Upper lobe of left lung (tissue), 6 donors: ENCODE data around the gene ITPR2. TPM values are rescaled to one million over a fixed set of nuclear protein-coding genes. Genes with fewer than 3 reads are reported as not detected.
A peak's percentile ranks its signal among the peaks of the same experiment; 100 is the strongest.

Experiments
- ATAC-seq, 2 donors: fragments of 200-7000 bp; cut with Tn5 transposase; one replicate each; pipeline ENCODE4 v1.9.1; 2022; ENCODE audit warnings: mild to moderate bottlenecking in 2 of 2, moderate library complexity in 2 of 2; ENCODE audit not compliant: low FRiP score in 2 of 2
- DNase-seq, 2 donors: peaks; one replicate each; pipeline ENCODE4 v3.0.0-alpha.2; 2019 to 2020
- H3K27ac ChIP-seq, 4 donors: fragments of 200-600 bp; sonication (generic); one replicate each; pipeline ENCODE4 v1.5.1; 2016 to 2019
- H3K27me3 ChIP-seq, 4 donors: fragments of 200-600 bp; sonication (generic); one replicate each; pipeline ENCODE4 v1.5.1; 2017 to 2019
- H3K36me3 ChIP-seq, 4 donors: fragments of 200-600 bp; sonication (generic); one replicate each; pipeline ENCODE4 v1.5.1; 2016 to 2019
- H3K4me1 ChIP-seq, 4 donors: fragments of 200-600 bp; sonication (generic); one replicate each; pipeline ENCODE4 v1.5.1; 2018 to 2019
- H3K4me3 ChIP-seq, 4 donors: fragments of 200-600 bp; sonication (generic); one replicate each; pipeline ENCODE4 v1.5.1; 2017 to 2019; ENCODE audit warnings: mild to moderate bottlenecking in 2 of 4, moderate library complexity in 1 of 4
- H3K9me3 ChIP-seq, 4 donors: fragments of 200-600 bp; sonication (generic); one replicate each; pipeline ENCODE4 v1.5.1; 2018 to 2019
- EP300 ChIP-seq, 4 donors: sonication (generic); formaldehyde crosslinking; IDR thresholded peaks; one replicate each; pipeline ENCODE4 v1.5.1; 2017; ENCODE audit warnings: antibody characterized with exemption in 4 of 4, control low read depth in 2 of 4
- POLR2A ChIP-seq, 4 donors: fragments of 450-650 bp; IDR thresholded peaks; one replicate each; pipeline ENCODE4 v1.5.1; 2016 to 2017; ENCODE audit warnings: antibody characterized with exemption in 4 of 4, mild to moderate bottlenecking in 2 of 4
- POLR2AphosphoS5 ChIP-seq, 2 donors: sonication (generic); formaldehyde crosslinking; IDR thresholded peaks; one replicate each; pipeline ENCODE4 v1.5.1; 2017; ENCODE audit warnings: antibody characterized with exemption in 2 of 2
- WGBS, 2 donors: methylation state at CpG; one replicate each; pipeline ENCODE4 v1.1.5; 2017 to 2018; 5-methylcytosine and 5-hydroxymethylcytosine counted together
- total RNA-seq, 6 donors: library from RNA; depleted of rRNA in 4 of 6; stranded (reverse); fragments of >200 nt in 4 of 6; gene quantifications; one replicate each; pipeline versions ENCODE4 v1.1.0 to v1.2.1, GENCODE V29; 2016 to 2021
- TF ChIP-seq, protein P1 (sequence below), 6 experiments: fragments of 450-650 bp in 4 of 6; fragments of 200-600 bp in 2 of 6; sonication (generic) in 2 of 6; IDR thresholded peaks; one replicate each; pipeline ENCODE4 v1.5.1; 2016 to 2019; ENCODE audit warnings: antibody characterized with exemption in 6 of 6
- donor health status: DM: no; HTN: no; CAD: no; lungs with moderate emphysema.
- donor health status: DM: no; HTN: yes; CAD: no; lungs with severe emphysema.

ITPR2 gene
- total RNA-seq, 6 donors from 2014 or later = 35.5 to 115 (median 45.0) TPM

DNA sequence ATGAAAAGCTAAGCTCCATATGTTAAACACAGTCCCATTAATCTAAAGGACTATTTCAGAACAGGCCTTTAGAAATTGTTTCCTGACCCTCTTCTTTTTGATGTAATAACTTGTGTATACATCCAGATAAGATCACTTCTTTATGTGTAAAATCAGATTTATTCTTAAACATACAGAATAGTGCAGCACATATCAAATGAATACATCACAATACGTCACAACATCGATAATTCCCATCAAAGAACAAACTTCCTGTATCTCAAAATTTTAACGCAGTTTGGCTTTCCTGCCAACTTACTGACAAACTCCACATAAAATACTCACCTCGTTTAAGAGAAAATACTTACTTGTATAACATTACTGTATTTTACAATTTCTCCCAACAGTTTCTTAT is 108.7 kb downstream of the ITPR2 start:
- TF ChIP-seq, protein P1, sequence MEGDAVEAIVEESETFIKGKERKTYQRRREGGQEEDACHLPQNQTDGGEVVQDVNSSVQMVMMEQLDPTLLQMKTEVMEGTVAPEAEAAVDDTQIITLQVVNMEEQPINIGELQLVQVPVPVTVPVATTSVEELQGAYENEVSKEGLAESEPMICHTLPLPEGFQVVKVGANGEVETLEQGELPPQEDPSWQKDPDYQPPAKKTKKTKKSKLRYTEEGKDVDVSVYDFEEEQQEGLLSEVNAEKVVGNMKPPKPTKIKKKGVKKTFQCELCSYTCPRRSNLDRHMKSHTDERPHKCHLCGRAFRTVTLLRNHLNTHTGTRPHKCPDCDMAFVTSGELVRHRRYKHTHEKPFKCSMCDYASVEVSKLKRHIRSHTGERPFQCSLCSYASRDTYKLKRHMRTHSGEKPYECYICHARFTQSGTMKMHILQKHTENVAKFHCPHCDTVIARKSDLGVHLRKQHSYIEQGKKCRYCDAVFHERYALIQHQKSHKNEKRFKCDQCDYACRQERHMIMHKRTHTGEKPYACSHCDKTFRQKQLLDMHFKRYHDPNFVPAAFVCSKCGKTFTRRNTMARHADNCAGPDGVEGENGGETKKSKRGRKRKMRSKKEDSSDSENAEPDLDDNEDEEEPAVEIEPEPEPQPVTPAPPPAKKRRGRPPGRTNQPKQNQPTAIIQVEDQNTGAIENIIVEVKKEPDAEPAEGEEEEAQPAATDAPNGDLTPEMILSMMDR (IDR thresholded peaks at IDR 0.05) = no peak
- TF ChIP-seq POLR2AphosphoS5 (IDR thresholded peaks at IDR 0.05) = no peak
- no peak for TF ChIP-seq POLR2A (IDR thresholded peaks at IDR 0.05)
- no peak for TF ChIP-seq EP300 (IDR thresholded peaks at IDR 0.05)
- ATAC-seq = no peak
- peak overlapping the region in 1 of 4 donors; percentile 72 for H3K27ac ChIP-seq

DNA sequence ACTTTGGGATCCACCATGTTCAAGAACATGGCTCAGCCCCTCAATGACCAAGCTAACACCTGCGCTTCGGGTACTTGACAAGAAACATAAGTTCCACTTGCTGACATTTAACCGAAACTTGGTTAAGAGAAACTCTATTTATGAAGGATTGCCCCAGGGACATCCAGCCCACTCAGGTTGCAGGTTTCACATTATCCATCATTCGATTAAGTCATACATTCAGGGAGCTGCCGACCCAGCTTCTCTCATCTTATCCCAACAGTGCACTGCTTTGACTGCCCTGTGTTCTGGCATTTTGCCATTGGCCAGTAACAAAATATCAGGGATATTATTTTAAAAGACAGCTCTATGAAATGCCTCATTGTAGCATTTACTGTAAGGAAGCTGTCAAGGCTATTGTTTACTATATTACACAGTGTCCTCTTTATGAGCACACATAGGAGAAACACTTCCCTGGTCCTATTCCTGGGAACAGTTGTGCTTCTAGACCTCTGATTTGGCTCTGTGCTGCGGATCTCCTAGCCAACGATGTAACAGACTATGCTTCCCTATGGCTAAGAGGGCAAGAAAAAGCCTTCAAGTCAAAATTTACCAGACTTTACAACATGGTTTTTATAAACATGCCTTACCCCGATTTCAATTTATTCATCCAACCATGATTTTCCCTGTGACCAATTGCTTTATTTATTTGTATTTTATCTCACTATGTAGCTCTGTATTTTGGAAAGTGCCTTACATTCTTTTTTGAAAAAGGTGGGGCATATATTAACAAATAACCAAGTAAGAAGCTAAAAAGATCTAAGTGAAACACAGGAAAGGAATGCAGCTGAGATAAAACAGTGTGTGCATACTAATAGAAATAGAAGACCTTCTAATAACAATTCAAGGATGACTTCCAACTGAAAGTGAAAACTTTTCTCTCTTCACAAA is 109.3 kb downstream of the ITPR2 start:
- H3K27ac ChIP-seq = peak overlapping the region in 1 of 4 donors; percentile 72
- peak in 1 of 2 donors; percentile 72 for ATAC-seq

More for the DNA sequence above, 108.7 kb downstream of the ITPR2 start:
- Histone ChIP-seq H3K36me3 (peaks cover 0 to 6% (median 0%) of the 10 kb centered on the region in 4 donors), H3K9me3 (no peaks in the 10 kb centered on the region), H3K27me3 (no peaks in the 10 kb centered on the region), H3K4me1 (peaks cover 5 to 13% (median 6%) of the 10 kb centered on the region in 4 donors), H3K4me3 (no peak overlapping the region)
- no peak for DNase-seq
- WGBS, 2 donors = 59 to 61% methylated on average over 4 of the region's 4 CpGs

DNA sequence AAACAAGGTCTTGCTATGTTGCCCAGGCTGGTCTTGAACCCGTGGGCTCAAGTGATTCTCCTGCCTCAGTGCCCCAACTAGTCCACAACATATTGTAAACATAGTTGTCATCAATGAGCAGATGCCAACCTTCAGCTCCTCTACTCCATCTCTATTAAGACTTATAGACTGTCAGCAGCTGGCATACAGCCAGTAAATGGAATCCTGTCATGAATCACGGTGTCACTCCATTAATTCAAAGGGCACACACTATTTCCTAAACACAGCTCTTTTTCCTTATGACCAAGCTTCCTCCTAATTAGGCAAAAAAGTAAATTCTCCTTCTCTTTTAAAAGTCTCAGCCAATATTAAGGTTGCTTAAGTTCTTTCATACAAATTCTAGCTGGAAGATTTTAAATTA is 111.2 kb downstream of the ITPR2 start:
- 55 to 65% methylated on average over 2 of the region's 2 CpGs for WGBS, 2 donors
- Histone ChIP-seq H3K27ac (no peak overlapping the region), H3K4me1 (peaks cover 5 to 10% (median 6%) of the 10 kb centered on the region in 4 donors), H3K27me3 (no peaks in the 10 kb centered on the region), H3K4me3 (no peak overlapping the region), H3K36me3 (peaks cover 0 to 6% (median 0%) of the 10 kb centered on the region in 4 donors), H3K9me3 (no peaks in the 10 kb centered on the region)
- DNase-seq (no peak), ATAC-seq (no peak)
- no peak for TF ChIP-seq EP300 (IDR thresholded peaks at IDR 0.05)
- TF ChIP-seq, protein P1 (IDR thresholded peaks at IDR 0.05) = no peak
- TF ChIP-seq POLR2AphosphoS5 (IDR thresholded peaks at IDR 0.05) = no peak
- no peak for TF ChIP-seq POLR2A (IDR thresholded peaks at IDR 0.05)

More for the DNA sequence above, 109.3 kb downstream of the ITPR2 start:
- peaks cover 0 to 6% (median 0%) of the 10 kb centered on the region in 4 donors for H3K36me3 ChIP-seq
- no peaks in the 10 kb centered on the region for H3K27me3 ChIP-seq
- peaks cover 5 to 13% (median 6%) of the 10 kb centered on the region in 4 donors for H3K4me1 ChIP-seq
- no peak overlapping the region for H3K4me3 ChIP-seq
- no peaks in the 10 kb centered on the region for H3K9me3 ChIP-seq
- DNase-seq = no peak
- WGBS, 2 donors = 66 to 68% methylated on average over 8 of the region's 8 CpGs
- TF ChIP-seq, protein P1 (IDR thresholded peaks at IDR 0.05) = no peak
- TF ChIP-seq POLR2A (IDR thresholded peaks at IDR 0.05) (no peak), POLR2AphosphoS5 (IDR thresholded peaks at IDR 0.05) (no peak), EP300 (IDR thresholded peaks at IDR 0.05) (no peak)

DNA sequence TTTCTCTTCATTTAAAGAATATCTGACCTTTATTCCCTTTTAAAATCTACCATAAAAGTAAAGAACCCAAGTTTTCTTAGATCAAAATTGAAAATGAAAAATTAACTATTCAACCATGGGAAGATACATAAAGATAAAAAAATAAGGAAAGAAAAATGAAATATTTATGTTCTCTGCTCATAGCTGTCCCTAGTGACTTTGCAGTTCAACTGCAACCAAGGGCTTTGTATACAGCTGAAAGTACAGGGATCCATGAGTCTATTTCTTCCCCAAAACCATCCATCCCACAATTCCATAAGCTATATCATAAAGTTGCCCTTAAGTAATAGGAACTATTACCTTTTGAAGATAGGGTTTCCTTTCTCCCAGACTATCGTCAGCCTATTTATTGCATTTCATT is 113.1 kb downstream of the ITPR2 start:
- H3K27ac ChIP-seq = no peak overlapping the region
- TF ChIP-seq POLR2AphosphoS5 (IDR thresholded peaks at IDR 0.05) (no peak), EP300 (IDR thresholded peaks at IDR 0.05) (no peak), POLR2A (IDR thresholded peaks at IDR 0.05) (no peak)
- TF ChIP-seq, protein P1 (IDR thresholded peaks at IDR 0.05) = no peak
- DNase-seq (no peak), ATAC-seq (no peak)
- WGBS, 2 donors = 97 to 100% methylated on average over 1 of the region's 1 CpG
- H3K4me1 ChIP-seq = peaks cover 5 to 10% (median 6%) of the 10 kb centered on the region in 4 donors
- no peaks in the 10 kb centered on the region for H3K27me3 ChIP-seq
- H3K4me3 ChIP-seq = no peak overlapping the region
- peaks cover 0 to 7% (median 0%) of the 10 kb centered on the region in 4 donors for H3K36me3 ChIP-seq
- no peaks in the 10 kb centered on the region for H3K9me3 ChIP-seq
